Ectodermal cell (in vitro differentiated cells): ENCODE measurements around the gene TRAPPC3L.

Experiments
- H3K27ac ChIP-seq: 2 replicates; pipeline ENCODE4 v1.7.0; 2013; ENCODE audit warnings: mild to moderate bottlenecking, low read depth, low read length; ENCODE audit not compliant: insufficient read depth, poor library complexity, severe bottlenecking
- H3K27me3 ChIP-seq: 2 replicates; pipeline ENCODE4 v1.7.0; 2013; ENCODE audit warnings: mild to moderate bottlenecking, low read length; ENCODE audit not compliant: insufficient read depth, control insufficient read depth, poor library complexity, severe bottlenecking
- H3K36me3 ChIP-seq: one replicate; pipeline ENCODE4 v1.7.0; 2013; ENCODE audit warnings: low read length; ENCODE audit not compliant: control insufficient read depth, insufficient read depth
- H3K4me1 ChIP-seq: one replicate; pipeline ENCODE4 v1.7.0; 2013; ENCODE audit warnings: low read length; ENCODE audit not compliant: control insufficient read depth, insufficient read depth
- H3K4me3 ChIP-seq: 2 replicates; pipeline ENCODE4 v1.7.0; 2013; ENCODE audit warnings: low read depth, low read length, control low read depth; ENCODE audit not compliant: insufficient read depth
- H3K9me3 ChIP-seq: 2 replicates; pipeline ENCODE4 v1.7.0; 2013; ENCODE audit warnings: mild to moderate bottlenecking, low read length, moderate library complexity; ENCODE audit not compliant: control insufficient read depth
- WGBS, 2 experiments: methylation state at CpG; one replicate each; pipeline ENCODE4 v1.1.7; 2013; ENCODE audit warnings: missing lambda C conversion rate in 2 of 2; 5-methylcytosine and 5-hydroxymethylcytosine counted together

Gene TRAPPC3L

DNA sequence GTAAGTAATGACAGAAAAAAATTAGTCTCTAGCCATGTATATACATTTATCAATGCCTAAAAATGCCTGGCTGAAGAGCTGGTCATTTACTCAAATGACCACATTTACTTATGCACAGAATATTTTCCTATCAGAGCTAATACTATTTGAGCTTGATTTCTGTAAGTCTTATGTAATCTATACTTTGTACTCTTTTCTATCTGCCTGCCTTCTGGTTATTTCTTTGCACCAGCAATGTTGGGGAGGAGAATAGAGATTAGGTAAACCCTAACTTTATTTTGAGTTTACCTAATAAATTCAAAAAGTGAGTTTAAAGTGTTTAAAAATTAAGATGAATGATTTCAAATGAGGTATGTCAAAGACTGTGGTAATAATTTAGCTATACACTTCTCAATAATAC is 30.3 kb downstream of the TRAPPC3L start:
- H3K9me3 ChIP-seq, result no peaks in the 10 kb centered on the region
- H3K36me3 ChIP-seq, result no peaks in the 10 kb centered on the region
- no peak overlapping the region for H3K27ac ChIP-seq
- no peak overlapping the region for H3K4me3 ChIP-seq
- H3K27me3 ChIP-seq, result no peaks in the 10 kb centered on the region
- H3K4me1 ChIP-seq, result peaks cover 8% of the 10 kb centered on the region

DNA sequence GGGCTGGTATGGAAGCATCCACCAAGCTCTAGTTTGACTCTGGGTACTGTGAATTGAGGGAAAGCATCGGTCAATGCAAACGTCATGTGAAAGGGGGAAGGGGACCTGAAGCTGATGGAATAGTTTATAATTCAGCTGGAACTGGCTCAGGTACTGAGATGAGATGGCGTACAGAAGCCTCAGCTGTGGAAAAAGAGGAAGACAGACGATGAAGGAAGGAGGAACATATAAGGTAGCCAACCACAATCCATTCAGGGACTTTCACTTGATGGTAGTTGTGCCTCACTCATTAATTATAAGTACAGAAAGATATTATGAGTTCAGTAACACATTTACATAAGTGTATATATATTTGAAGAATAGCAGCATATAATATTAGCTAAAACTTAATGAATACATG is 31.4 kb downstream of the TRAPPC3L start:
- no peaks in the 10 kb centered on the region for H3K9me3 ChIP-seq
- no peaks in the 10 kb centered on the region for H3K27me3 ChIP-seq
- no peaks in the 10 kb centered on the region for H3K36me3 ChIP-seq
- peaks cover 8% of the 10 kb centered on the region for H3K4me1 ChIP-seq
- no peak overlapping the region for H3K4me3 ChIP-seq
- WGBS, 2 experiments, result 92 to 93% methylated on average over 4 of the region's 4 CpGs
- no peak overlapping the region for H3K27ac ChIP-seq

DNA sequence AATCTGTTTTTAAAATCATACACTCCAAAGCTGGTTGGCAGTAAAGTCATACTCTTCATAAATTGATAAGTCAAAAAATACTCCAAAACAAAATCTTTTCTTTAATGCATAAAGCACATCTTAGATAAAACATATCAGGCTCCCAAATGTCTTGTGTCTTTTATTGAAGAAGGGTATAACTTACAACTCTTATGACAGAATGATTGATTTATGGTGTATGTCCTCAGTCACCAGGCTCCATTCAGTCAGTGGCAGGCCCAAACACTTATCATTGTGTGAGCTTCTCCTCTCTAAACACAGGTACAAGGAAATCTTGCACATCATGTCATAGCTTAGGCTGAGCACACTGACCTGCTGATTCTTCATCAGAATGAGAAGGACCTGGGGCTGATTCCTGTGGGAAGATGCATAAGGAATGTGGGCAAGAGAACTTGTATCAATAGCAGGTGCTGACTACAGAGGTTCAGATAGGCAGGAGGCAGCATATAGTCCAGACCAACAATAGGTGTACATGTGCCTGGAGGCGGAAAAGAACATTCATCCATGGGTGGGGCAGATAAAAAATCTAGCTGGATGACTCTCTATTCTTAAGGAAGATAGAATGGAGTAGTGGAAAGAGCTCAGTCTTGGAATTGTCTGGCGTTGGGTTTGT is 32.1 kb downstream of the TRAPPC3L start:
- H3K4me3 ChIP-seq, result no peak overlapping the region
- WGBS, 2 experiments, result 95 to 100% methylated on average over 2 of the region's 2 CpGs

DNA sequence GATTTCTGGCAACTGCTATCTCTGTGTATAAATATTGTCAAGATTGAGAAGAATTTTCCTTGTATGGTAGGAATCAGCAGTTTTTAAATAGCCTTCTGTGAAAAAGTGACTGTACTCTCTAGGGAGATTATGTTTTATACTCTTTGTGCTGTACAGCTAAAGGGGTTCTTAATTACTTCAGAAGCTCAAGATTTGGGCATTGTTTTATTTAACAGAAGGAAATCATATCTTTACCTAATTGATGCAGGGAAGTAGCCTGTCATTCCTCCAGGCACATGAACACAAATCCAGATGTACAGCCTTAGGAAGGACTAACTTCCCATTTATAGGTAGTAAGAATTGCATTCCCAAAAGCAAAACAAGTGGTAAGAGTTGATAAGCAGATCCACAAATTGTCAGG is 32.8 kb downstream of the TRAPPC3L start:
- Histone ChIP-seq H3K9me3 (no peaks in the 10 kb centered on the region), H3K27ac (no peak overlapping the region)

More for the DNA sequence above, 32.1 kb downstream of the TRAPPC3L start:
- Histone ChIP-seq H3K9me3 (no peaks in the 10 kb centered on the region), H3K36me3 (no peaks in the 10 kb centered on the region), H3K4me1 (peaks cover 8% of the 10 kb centered on the region), H3K27ac (no peak overlapping the region), H3K27me3 (no peaks in the 10 kb centered on the region)

DNA sequence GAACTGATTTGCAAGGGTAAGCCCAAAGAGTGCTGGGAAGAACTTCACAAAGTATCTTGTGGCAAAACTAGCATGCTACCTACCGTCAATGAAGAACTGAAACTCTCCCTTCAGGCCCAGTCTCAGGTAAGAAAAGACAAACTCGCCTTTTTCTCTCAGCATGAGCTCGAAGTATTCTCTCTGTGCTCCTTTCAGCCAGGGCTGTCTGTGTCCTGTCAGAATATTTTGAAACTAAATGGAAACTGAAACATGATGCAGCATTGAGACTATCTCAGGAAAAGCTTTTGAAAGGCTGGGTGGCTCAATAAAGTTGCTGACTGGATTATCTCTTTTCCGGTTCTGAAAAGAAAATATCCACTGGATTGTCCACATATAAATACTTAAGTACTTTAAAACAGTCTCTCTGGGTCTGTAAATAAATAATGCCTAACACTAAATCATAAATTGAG is 33.3 kb downstream of the TRAPPC3L start:
- Histone ChIP-seq H3K36me3 (no peaks in the 10 kb centered on the region), H3K4me3 (no peak overlapping the region), H3K4me1 (peaks cover 6% of the 10 kb centered on the region), H3K9me3 (no peaks in the 10 kb centered on the region), H3K27ac (peak overlapping the region; percentile 84), H3K27me3 (no peaks in the 10 kb centered on the region)
- WGBS, 2 experiments, result 87 to 92% methylated on average over 3 to 4 of the region's 4 CpGs

More for the DNA sequence above, 32.8 kb downstream of the TRAPPC3L start:
- H3K27me3 ChIP-seq, result no peaks in the 10 kb centered on the region
- no peak overlapping the region for H3K4me3 ChIP-seq
- H3K4me1 ChIP-seq, result peaks cover 8% of the 10 kb centered on the region
- no peaks in the 10 kb centered on the region for H3K36me3 ChIP-seq

DNA sequence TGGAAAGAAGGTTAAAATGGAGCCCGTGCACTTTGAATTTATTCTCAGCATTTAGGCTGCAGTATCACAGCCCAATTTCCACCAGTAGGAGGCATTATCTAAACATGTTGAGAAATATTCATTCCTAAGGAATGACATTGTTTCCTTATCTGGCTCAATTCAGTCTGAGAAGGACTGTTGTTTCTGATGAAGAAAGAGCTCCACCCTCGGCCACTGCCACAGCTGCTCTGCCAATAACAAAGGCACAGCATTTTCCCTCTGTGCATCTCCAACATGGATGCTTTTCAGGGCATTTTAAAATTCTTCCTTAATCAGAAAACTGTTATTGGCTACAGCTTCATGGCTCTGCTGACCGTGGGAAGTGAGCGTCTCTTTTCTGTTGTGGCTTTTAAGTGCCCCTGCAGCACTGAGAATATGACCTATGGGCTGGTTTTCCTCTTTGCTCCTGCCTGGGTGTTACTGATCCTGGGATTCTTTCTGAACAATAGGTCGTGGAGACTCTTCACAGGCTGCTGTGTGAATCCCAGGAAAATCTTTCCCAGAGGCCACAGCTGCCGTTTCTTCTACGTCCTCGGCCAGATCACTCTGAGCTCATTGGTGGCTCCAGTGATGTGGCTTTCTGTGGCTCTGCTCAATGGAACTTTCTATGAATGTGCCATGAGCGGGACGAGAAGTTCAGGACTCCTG is 33.9 kb downstream of the TRAPPC3L start, which contains the start of gene CALHM5:
Gene CALHM5 (plus strand): TSS at position 216 of the 687 bp plus-strand sequence. CDS start 58 bp downstream, at position 274.
- 63% methylated on average over 9 to 10 of the region's 10 CpGs for WGBS, 2 experiments
- no peak within 1 kb of the TSS for H3K4me3 ChIP-seq
- H3K4me1 ChIP-seq, result peaks cover 6% of the 10 kb centered on the region
- peak within 1 kb of the TSS; percentile 84 for H3K27ac ChIP-seq
- no peaks in the 10 kb centered on the region for H3K36me3 ChIP-seq
- H3K27me3 ChIP-seq, result no peaks in the 10 kb centered on the region
- H3K9me3 ChIP-seq, result no peaks in the 10 kb centered on the region

DNA sequence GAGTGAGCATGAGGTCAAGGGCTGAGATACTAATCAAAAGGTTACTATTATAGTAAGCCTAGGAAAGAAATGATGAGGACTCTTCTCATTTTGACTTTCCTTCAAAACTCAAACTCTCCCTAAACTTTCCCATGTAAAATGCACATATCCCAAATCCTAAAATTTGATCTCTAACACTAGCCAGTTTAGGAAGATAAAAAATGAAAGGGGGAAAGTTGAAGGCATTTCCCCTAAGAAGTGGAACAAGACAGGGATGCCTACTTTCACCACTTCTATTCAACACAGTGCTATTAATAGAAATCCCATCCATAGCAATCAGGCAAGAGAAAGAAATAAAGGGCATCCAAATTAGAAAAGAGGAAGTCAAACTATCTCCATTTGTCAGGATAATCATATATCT is 37.0 kb downstream of the TRAPPC3L start:
- H3K4me1 ChIP-seq, result peaks cover 6% of the 10 kb centered on the region
- H3K27me3 ChIP-seq, result no peaks in the 10 kb centered on the region
- H3K27ac ChIP-seq, result no peak overlapping the region

DNA sequence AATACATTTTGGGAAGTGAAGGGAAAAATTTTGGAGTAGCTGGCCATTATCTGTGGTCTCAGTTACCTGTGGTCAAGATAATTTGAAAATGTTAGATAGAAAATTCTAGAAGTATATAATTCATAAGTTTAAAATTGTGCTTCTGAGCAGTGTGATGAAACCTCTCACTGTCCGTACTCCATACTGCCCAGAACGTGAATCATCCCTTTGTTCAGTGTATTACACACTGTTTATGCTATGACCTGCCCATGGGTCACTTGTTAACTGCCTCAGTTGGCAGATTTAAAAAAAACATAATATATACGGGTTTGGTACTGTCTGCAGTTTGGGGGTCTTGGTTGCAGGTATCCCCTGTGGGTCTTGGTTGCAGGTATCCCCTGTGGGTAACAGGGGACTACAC is 38.2 kb downstream of the TRAPPC3L start:
- no peaks in the 10 kb centered on the region for H3K9me3 ChIP-seq
- H3K27ac ChIP-seq, result no peak overlapping the region
- H3K27me3 ChIP-seq, result no peaks in the 10 kb centered on the region
- no peaks in the 10 kb centered on the region for H3K36me3 ChIP-seq
- H3K4me1 ChIP-seq, result peaks cover 6% of the 10 kb centered on the region
- no peak overlapping the region for H3K4me3 ChIP-seq
- 87 to 88% methylated on average over 3 of the region's 3 CpGs for WGBS, 2 experiments

More for the DNA sequence above, 37.0 kb downstream of the TRAPPC3L start:
- H3K36me3 ChIP-seq, result no peaks in the 10 kb centered on the region
- no peaks in the 10 kb centered on the region for H3K9me3 ChIP-seq
- H3K4me3 ChIP-seq, result no peak overlapping the region

DNA sequence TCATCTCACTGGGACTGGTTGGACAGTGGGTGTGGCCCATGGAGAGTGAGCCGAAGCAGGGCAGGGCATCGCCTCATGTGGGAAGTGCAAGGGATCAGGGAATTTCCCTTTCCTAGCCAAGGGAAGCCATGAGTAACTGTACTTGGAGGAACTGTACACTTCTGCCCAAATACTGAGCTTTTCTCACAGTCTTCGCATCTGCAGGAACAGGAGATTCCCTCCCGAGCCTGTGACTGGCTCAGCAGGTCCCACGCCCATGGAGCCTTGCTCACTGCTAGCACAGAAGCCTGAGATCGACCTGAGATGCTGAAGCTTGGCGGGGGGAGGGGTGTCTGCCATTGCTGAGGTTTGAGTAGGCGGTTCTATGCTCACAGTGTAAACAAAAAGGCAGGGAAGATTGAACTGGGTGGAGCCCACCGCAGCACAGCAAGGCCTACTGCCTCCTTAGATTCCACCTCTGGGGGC is 44.5 kb downstream of the TRAPPC3L start:
- no peaks in the 10 kb centered on the region for H3K27me3 ChIP-seq
- H3K27ac ChIP-seq, result no peak overlapping the region
- H3K4me3 ChIP-seq, result no peak overlapping the region
- H3K9me3 ChIP-seq, result no peaks in the 10 kb centered on the region
- WGBS, 2 experiments, result 78 to 79% methylated on average over 9 of the region's 9 CpGs
- H3K36me3 ChIP-seq, result no peaks in the 10 kb centered on the region
- H3K4me1 ChIP-seq, result peaks cover 4% of the 10 kb centered on the region

DNA sequence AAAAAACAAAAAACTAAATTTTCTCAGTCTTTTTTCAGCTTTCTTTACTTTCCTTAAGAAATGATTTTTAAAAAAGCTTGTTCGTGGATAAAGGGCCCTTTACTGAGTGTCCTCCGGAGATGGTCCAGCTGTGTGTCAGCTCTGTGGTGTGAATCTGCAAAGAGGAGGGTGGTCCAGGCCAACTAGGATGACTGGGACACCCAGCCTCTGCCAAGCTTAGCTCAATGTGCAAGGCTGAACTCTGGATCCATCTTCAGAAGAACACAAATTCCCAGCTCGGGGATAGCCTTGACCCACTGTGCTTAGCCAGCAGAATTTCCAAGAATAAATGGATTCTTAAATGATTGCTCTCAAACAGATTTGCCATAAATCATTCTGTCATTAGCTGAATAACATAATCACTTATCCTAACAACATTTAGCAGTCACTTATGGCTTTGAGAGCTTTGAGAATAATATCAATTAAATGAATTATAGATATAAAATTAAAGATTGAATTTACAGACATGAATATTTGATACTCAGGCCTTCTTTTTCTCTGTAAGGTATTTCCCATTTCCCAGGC is 48.3 kb downstream of the TRAPPC3L start:
- peaks cover 9% of the 10 kb centered on the region for H3K4me1 ChIP-seq
- H3K27me3 ChIP-seq, result no peaks in the 10 kb centered on the region
- H3K36me3 ChIP-seq, result no peaks in the 10 kb centered on the region
- 87 to 88% methylated on average over 3 of the region's 3 CpGs for WGBS, 2 experiments
- no peak overlapping the region for H3K27ac ChIP-seq
- no peak overlapping the region for H3K4me3 ChIP-seq
- no peaks in the 10 kb centered on the region for H3K9me3 ChIP-seq
